ENCODE measurements around the gene EEF2.

The EEF2 gene

GRCh38 chr19:3984584-3984907 lies 717 bp downstream of the EEF2 start:
- DNase-seq = peak in 3 of 4 experiments; percentile 19 to 28 (median 27)

GRCh38 chr19:3983936-3984583 lies 1.2 kb downstream of the EEF2 start:
- DNase-seq = peak in 3 of 4 experiments; percentile 34 to 52 (median 50)

- no peak for DNase-seq
These were observed 1.7 kb downstream of the EEF2 start for GRCh38 chr19:3983542-3983914.

GRCh38 chr19:3982701-3983541 lies 2.3 kb downstream of the EEF2 start:
- DNase-seq = no peak

- DNase-seq = no peak
These were observed 3.3 kb downstream of the EEF2 start for GRCh38 chr19:3981736-3982681.

GRCh38 chr19:3981373-3981735 lies 3.9 kb downstream of the EEF2 start:
- no peak for DNase-seq

DNA sequence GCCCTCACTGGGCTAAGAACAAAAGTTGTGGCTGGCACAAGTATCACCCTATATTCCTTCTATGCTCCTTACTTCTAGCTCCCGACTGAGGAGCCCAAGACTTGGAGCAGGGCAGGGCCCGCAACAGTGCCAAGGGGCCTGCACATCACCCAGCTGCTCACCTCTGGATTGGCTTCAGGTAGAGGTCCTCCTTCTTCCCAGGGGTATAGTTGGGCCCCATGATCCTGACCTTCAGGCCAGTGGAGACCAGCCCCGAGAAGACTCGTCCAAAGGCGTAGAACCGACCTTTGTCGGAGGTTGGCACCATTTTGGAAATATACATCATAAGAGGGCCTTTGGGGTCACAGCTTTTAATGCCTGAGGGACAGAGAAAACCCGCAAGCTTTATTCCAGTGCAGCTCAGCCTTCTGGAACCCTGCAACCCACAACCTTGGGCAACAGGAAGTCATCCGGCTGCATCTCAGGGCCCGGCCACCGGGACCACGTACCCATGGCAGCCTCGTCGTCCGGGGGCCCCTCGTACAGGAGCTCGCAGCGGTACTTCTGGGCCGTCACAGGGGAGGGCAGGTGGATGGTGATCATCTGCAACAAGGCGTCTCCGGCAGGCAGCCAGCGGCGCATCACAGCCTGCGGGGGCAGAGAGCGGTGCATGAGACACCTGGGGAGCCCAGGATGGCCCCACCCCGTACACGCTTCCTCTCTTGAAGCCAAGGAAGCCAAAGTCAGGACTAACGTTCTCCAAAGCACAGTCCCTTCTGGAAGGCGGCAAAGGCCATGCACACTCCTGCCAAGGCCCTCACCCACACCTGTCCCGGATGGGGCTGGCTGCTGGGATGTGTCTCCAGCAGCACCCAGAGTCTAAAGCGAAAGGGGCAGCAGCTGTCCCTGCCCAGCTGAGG lies 4.7 kb downstream of the EEF2 start:
- DNase-seq = no peak

- DNase-seq = no peak
These were observed 5.5 kb downstream of the EEF2 start for GRCh38 chr19:3979674-3980352.

GRCh38 chr19:3979289-3979673 lies 6.0 kb downstream of the EEF2 start:
- DNase-seq = no peak

GRCh38 chr19:3978145-3978544 lies 7.1 kb downstream of the EEF2 start:
- DNase-seq = no peak

DNA sequence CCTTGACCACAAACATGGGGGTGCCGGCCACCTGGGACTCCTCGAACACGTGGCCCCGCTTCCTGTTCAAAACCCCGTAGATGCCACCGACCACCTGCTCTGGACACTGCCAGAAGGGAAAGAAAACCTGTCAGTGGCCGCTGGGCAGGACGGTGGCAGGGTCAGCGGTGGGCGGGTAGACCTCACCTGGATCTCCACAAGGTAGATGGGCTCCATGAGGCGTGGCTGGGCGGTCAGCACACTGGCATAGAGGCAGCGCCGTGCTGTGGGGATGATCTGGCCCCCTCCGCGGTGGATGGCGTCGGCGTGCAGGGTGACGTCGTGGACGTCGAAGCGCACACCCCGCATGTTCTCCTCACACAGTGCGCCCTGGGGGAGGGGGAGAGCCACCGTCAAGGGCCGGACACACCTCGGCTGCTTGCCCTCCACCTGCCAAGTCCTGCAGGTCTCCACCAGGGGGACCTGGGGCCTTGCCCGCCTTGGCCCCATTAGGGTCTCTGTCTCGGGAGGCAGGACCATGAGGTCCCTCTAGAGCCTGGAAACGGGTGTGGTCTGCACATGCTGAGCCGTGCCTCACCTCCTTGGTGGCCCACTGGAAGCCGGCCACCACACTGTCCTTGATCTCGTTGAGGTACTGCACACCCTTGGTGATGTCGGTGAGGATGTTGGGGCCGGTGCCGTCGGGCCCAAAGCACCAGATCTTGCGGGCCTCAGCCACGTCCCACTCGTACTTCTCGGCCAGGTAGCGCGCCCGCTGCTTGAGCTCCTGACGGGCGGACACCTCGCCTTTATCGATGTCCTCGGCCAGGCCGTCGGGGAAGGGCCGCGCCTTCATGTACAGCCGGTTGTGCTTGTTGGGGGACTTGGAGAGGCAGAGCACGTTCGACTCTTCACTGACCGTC lies 7.8 kb downstream of the EEF2 start:
- no peak for DNase-seq

DNA sequence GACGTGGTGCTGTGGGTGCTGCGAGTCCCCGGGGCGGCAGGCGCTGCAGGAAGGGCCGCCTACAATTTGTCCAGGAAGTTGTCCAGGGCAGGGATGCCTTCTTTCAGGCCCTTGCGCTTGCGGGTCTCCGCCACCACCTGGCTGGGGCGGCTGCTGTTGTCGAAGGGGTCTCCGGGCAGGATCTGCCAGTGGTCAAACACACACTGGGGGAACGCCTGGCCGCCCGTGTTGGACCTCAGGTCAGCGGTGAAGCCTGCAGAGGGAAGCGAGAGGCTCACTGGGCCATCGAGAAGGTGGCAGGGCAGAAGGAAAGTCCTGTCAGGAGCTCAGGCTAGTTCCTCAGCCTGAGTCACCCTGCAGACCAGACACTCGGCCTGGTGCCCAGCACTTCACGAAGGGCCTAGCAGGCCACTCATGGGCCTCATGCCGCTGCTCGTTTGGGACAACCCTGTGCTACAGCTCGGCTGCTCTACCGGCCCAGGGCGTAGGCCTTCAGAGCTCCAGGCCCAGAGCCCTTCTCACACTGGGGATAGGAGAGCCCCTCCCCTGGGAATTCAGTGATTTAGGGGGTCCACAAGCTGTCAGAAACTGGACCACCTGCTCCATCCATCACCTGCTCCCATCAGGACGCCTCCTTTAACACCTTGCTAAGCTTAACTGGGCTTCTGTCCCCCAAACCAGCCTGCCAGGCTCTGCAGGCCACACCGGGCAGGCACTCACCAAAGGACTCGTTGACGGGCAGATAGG lies 8.6 kb downstream of the EEF2 start:
- DNase-seq = no peak

DNA sequence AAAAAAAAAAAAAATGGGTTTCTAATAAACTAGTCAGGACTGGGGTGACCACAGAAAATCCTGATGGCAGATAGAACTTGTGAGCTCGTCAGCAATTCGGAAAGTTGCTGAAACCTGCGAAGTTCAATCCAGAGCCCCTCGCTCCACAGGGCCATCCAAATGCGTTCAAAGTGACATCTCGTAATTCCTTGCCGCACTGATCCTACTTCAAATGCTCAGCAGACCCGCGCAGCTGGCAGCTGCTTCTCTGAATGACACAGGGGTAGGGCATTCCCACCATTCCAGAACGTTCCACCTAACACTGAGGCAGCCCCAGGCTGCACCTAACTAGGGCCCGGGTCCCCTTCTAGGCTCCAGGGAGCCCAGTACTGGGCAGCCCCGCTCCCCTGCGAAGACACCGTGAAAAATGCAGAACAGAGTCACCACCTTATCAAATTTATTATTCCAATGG lies 9.6 kb downstream of the EEF2 start:
- DNase-seq = no peak

GRCh38 chr19:3975144-3975543 lies 10.1 kb downstream of the EEF2 start:
- no peak for DNase-seq

DNA sequence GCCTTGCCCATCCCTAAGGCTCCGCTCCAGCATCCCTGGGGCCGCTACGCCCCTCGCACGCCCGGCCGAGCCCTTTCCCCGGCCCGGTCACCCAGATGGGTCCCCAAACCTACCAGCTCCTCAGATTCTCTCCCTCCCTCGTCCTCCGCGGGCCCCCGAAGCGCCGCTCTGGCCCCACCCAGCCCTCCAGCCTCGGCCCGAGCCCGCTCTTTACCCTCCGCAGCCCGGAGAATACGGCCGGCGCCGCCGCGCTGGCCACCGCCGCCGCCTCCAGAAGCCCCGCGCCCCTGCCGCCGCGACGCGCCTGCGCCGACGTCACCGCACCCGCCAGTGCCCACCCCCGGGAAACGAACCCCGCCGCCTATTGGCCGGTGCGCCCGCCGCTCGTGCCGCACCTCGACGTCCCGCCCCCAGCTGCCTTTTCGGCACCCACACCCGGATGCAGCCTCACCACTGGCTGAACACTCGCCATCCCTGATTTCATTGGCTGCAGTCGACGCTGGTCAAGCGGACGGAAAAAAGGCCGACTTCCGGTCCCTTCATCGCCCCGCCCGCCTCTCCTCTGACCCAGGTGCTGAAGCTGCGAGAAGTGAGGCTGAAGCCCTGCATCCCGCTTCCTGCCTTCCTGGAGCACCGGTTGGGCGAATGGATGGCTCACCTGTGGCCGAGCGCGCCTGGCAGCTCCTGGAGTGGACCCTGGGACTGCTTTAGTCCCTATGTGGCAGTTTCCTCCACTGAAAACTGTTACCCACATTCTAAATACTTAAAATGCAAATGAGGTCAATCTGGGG lies 14.3 kb downstream of the EEF2 start, which contains the start of gene DAPK3:
Gene DAPK3 (minus strand): TSS at position 292 of the 791 bp plus-strand sequence. CDS start 1,364 bp downstream, outside the sequence.
- peak; percentile 96 to 99 (median 98) for DNase-seq

- no peak for DNase-seq
These were observed 14.9 kb downstream of the EEF2 start for GRCh38 chr19:3970313-3970807.

DNA sequence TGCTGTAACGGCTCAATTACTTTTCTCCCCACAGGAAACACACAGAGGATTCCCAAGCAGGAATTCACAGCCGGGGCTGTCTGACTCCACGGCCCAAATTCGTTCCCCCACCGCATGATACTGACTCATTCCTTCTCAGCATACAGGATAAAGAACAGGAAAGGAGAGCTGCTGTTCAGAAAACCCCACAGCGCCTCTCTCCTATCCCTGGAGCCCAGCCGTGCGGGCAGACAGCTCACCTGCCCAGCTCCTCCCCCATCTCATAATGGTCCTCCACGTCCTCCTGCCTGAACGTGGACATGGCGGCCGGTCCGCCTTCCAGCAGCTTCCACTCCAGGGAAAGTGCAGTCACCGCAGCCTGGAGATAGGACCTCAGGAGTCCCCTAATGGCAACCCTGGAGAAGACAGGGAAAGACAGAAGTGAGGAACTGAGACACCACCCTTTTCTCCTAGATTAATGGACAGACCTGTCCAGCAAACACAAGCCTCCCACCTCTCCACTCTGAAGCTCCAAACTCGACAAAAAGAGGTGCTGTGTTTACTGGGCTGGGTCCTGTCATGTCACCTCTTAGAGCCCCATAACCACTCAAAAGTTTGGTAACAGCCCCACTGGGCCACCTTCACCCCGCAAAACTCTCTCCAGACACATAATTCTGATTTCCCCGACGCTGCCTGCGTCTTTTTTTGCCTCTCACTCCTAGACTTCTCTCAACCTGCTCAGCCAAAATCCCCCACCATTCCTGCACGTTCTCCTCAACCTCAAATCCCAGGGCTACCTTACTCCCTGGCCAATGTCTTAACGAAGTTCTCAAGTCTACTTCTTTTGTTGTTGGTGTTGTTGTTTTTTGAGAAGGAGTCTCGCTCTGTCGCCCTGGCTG lies 15.6 kb downstream of the EEF2 start:
- no peak for DNase-seq

All from suppressor macrophage (primary cell).